IgD-negative memory B cell (primary cell): ENCODE data around the gene MYRIP. TPM values are rescaled to one million over a fixed set of nuclear protein-coding genes. Genes with fewer than 3 reads are reported as not detected.

Source experiments
- H3K27ac Mint-ChIP-seq, 3 donors: one replicate each; pipeline ENCODE4 v1.8.0; 2020 to 2022; ENCODE audit warnings: mild to moderate bottlenecking in 3 of 3, mixed read lengths in 3 of 3, moderate library complexity in 1 of 3
- H3K27me3 Mint-ChIP-seq: one replicate; pipeline ENCODE4 v1.8.0; 2021; ENCODE audit warnings: mixed read lengths
- H3K36me3 Mint-ChIP-seq: one replicate; pipeline ENCODE4 v1.8.0; 2020; ENCODE audit warnings: mild to moderate bottlenecking, mixed read lengths
- H3K4me1 Mint-ChIP-seq, 3 donors: one replicate each; pipeline ENCODE4 v1.8.0; 2020 to 2022; ENCODE audit warnings: mixed read lengths in 3 of 3, mild to moderate bottlenecking in 1 of 3
- H3K4me3 Mint-ChIP-seq, 4 donors: one replicate each; pipeline ENCODE4 v1.8.0; 2020 to 2022; ENCODE audit warnings: mild to moderate bottlenecking in 4 of 4, mixed read lengths in 4 of 4, moderate library complexity in 3 of 4
- H3K9me3 Mint-ChIP-seq, 3 donors: one replicate each; pipeline ENCODE4 v1.8.0; 2020 to 2021; ENCODE audit warnings: mixed read lengths in 3 of 3, mild to moderate bottlenecking in 1 of 3
- polyA plus RNA-seq: library from polyadenylated mRNA; unstranded; fragments of 300-500 nt; fragmentation: Illumina TruSeq; gene quantifications from one replicate; pipeline ENCODE4 v1.2.3, GENCODE V29; 2021

The MYRIP gene
- polyA plus RNA-seq, 1 donor from 2014 or later, result 0.11 TPM

- no peak overlapping the region for H3K4me3 Mint-ChIP-seq
- H3K27ac Mint-ChIP-seq, result no peak overlapping the region
- no peaks in the 10 kb centered on the region for H3K36me3 Mint-ChIP-seq
- H3K9me3 Mint-ChIP-seq, result no peaks in the 10 kb centered on the region
- H3K4me1 Mint-ChIP-seq, result no peaks in the 10 kb centered on the region
- H3K27me3 Mint-ChIP-seq, result no peaks in the 10 kb centered on the region
These were observed 369.6 kb downstream of the MYRIP start for GRCh38 chr3:40179016-40179415.

GRCh38 chr3:40181182-40181581 is 371.8 kb downstream of the MYRIP start:
- Mint-ChIP-seq H3K36me3 (no peaks in the 10 kb centered on the region), H3K27ac (no peak overlapping the region), H3K4me3 (no peak overlapping the region), H3K9me3 (no peaks in the 10 kb centered on the region), H3K4me1 (peaks cover 1 to 4% (median 4%) of the 10 kb centered on the region in 3 donors), H3K27me3 (peaks cover 5% of the 10 kb centered on the region)

GRCh38 chr3:40185029-40185695 is 375.8 kb downstream of the MYRIP start:
- H3K9me3 Mint-ChIP-seq, result no peaks in the 10 kb centered on the region
- peaks cover 1 to 4% (median 4%) of the 10 kb centered on the region in 3 donors for H3K4me1 Mint-ChIP-seq
- no peak overlapping the region for H3K4me3 Mint-ChIP-seq
- no peak overlapping the region for H3K27ac Mint-ChIP-seq
- H3K27me3 Mint-ChIP-seq, result peaks cover 5% of the 10 kb centered on the region
- no peaks in the 10 kb centered on the region for H3K36me3 Mint-ChIP-seq

GRCh38 chr3:40186508-40186907 is 377.1 kb downstream of the MYRIP start:
- H3K4me3 Mint-ChIP-seq, result no peak overlapping the region
- H3K4me1 Mint-ChIP-seq, result peaks cover 1 to 4% (median 4%) of the 10 kb centered on the region in 3 donors
- H3K27me3 Mint-ChIP-seq, result peaks cover 5% of the 10 kb centered on the region
- H3K27ac Mint-ChIP-seq, result no peak overlapping the region
- H3K9me3 Mint-ChIP-seq, result no peaks in the 10 kb centered on the region
- no peaks in the 10 kb centered on the region for H3K36me3 Mint-ChIP-seq

GRCh38 chr3:40187945-40188344 is 378.5 kb downstream of the MYRIP start:
- H3K36me3 Mint-ChIP-seq, result no peaks in the 10 kb centered on the region
- no peak overlapping the region for H3K4me3 Mint-ChIP-seq
- H3K27ac Mint-ChIP-seq, result no peak overlapping the region
- no peaks in the 10 kb centered on the region for H3K9me3 Mint-ChIP-seq
- H3K27me3 Mint-ChIP-seq, result peaks cover 5% of the 10 kb centered on the region
- H3K4me1 Mint-ChIP-seq, result peaks cover 1 to 4% (median 4%) of the 10 kb centered on the region in 3 donors

- no peaks in the 10 kb centered on the region for H3K9me3 Mint-ChIP-seq
- H3K27ac Mint-ChIP-seq, result no peak overlapping the region
- H3K27me3 Mint-ChIP-seq, result peaks cover 5% of the 10 kb centered on the region
- no peak overlapping the region for H3K4me3 Mint-ChIP-seq
- no peaks in the 10 kb centered on the region for H3K36me3 Mint-ChIP-seq
- H3K4me1 Mint-ChIP-seq, result peaks cover 1 to 4% (median 4%) of the 10 kb centered on the region in 3 donors
These were observed 379.7 kb downstream of the MYRIP start for GRCh38 chr3:40189118-40189517.

- H3K4me1 Mint-ChIP-seq, result peaks cover 1 to 4% (median 3%) of the 10 kb centered on the region in 3 donors
- H3K4me3 Mint-ChIP-seq, result no peak overlapping the region
- no peaks in the 10 kb centered on the region for H3K9me3 Mint-ChIP-seq
- H3K36me3 Mint-ChIP-seq, result no peaks in the 10 kb centered on the region
- peaks cover 4% of the 10 kb centered on the region for H3K27me3 Mint-ChIP-seq
- H3K27ac Mint-ChIP-seq, result no peak overlapping the region
These were observed 380.6 kb downstream of the MYRIP start for GRCh38 chr3:40190056-40190455.

- Mint-ChIP-seq H3K27ac (no peak overlapping the region), H3K36me3 (no peaks in the 10 kb centered on the region), H3K27me3 (no peaks in the 10 kb centered on the region), H3K9me3 (no peaks in the 10 kb centered on the region), H3K4me3 (no peak overlapping the region), H3K4me1 (no peaks in the 10 kb centered on the region)
These were observed 381.8 kb downstream of the MYRIP start for GRCh38 chr3:40191251-40191650.

GRCh38 chr3:40191850-40192448 is 382.5 kb downstream of the MYRIP start:
- no peaks in the 10 kb centered on the region for H3K9me3 Mint-ChIP-seq
- H3K4me3 Mint-ChIP-seq, result no peak overlapping the region
- no peak overlapping the region for H3K27ac Mint-ChIP-seq
- no peaks in the 10 kb centered on the region for H3K4me1 Mint-ChIP-seq
- H3K36me3 Mint-ChIP-seq, result no peaks in the 10 kb centered on the region
- no peaks in the 10 kb centered on the region for H3K27me3 Mint-ChIP-seq

- Mint-ChIP-seq H3K4me1 (no peaks in the 10 kb centered on the region), H3K27ac (no peak overlapping the region), H3K4me3 (no peak overlapping the region), H3K27me3 (no peaks in the 10 kb centered on the region), H3K36me3 (no peaks in the 10 kb centered on the region), H3K9me3 (no peaks in the 10 kb centered on the region)
These were observed 383.2 kb downstream of the MYRIP start for GRCh38 chr3:40192628-40193027.

GRCh38 chr3:40196966-40197365 is 387.6 kb downstream of the MYRIP start:
- peaks cover 0 to 1% (median 0%) of the 10 kb centered on the region in 3 donors for H3K4me1 Mint-ChIP-seq
- H3K27ac Mint-ChIP-seq, result no peak overlapping the region
- H3K36me3 Mint-ChIP-seq, result no peaks in the 10 kb centered on the region
- H3K27me3 Mint-ChIP-seq, result no peaks in the 10 kb centered on the region
- H3K4me3 Mint-ChIP-seq, result no peak overlapping the region
- no peaks in the 10 kb centered on the region for H3K9me3 Mint-ChIP-seq

GRCh38 chr3:40200692-40201316 is 391.4 kb downstream of the MYRIP start:
- H3K9me3 Mint-ChIP-seq, result no peaks in the 10 kb centered on the region
- peaks cover 0 to 1% (median 0%) of the 10 kb centered on the region in 3 donors for H3K4me1 Mint-ChIP-seq
- no peaks in the 10 kb centered on the region for H3K36me3 Mint-ChIP-seq
- no peak overlapping the region for H3K4me3 Mint-ChIP-seq
- peak overlapping the region in 1 of 3 donors; percentile 6 for H3K27ac Mint-ChIP-seq
- no peaks in the 10 kb centered on the region for H3K27me3 Mint-ChIP-seq

- Mint-ChIP-seq H3K36me3 (no peaks in the 10 kb centered on the region), H3K9me3 (no peaks in the 10 kb centered on the region), H3K4me1 (peaks cover 0 to 1% (median 0%) of the 10 kb centered on the region in 3 donors), H3K4me3 (no peak overlapping the region), H3K27ac (no peak overlapping the region), H3K27me3 (no peaks in the 10 kb centered on the region)
These were observed 392.4 kb downstream of the MYRIP start for GRCh38 chr3:40201770-40202169.

GRCh38 chr3:40206522-40206921 is 397.1 kb downstream of the MYRIP start:
- no peaks in the 10 kb centered on the region for H3K27me3 Mint-ChIP-seq
- no peaks in the 10 kb centered on the region for H3K4me1 Mint-ChIP-seq
- H3K36me3 Mint-ChIP-seq, result peaks cover 7% of the 10 kb centered on the region
- H3K4me3 Mint-ChIP-seq, result no peak overlapping the region
- H3K9me3 Mint-ChIP-seq, result no peaks in the 10 kb centered on the region
- no peak overlapping the region for H3K27ac Mint-ChIP-seq

- no peak overlapping the region for H3K4me3 Mint-ChIP-seq
- no peaks in the 10 kb centered on the region for H3K27me3 Mint-ChIP-seq
- no peaks in the 10 kb centered on the region for H3K4me1 Mint-ChIP-seq
- H3K9me3 Mint-ChIP-seq, result no peaks in the 10 kb centered on the region
- no peak overlapping the region for H3K27ac Mint-ChIP-seq
- H3K36me3 Mint-ChIP-seq, result peaks cover 7% of the 10 kb centered on the region
These were observed 398.4 kb downstream of the MYRIP start for GRCh38 chr3:40207796-40208195.

GRCh38 chr3:40208251-40208650 is 398.8 kb downstream of the MYRIP start:
- H3K4me3 Mint-ChIP-seq, result no peak overlapping the region
- no peaks in the 10 kb centered on the region for H3K9me3 Mint-ChIP-seq
- H3K36me3 Mint-ChIP-seq, result peaks cover 7% of the 10 kb centered on the region

More at GRCh38 chr3:40208251-40208650, 398.8 kb downstream of the MYRIP start:
- Mint-ChIP-seq H3K27ac (no peak overlapping the region), H3K4me1 (no peaks in the 10 kb centered on the region), H3K27me3 (no peaks in the 10 kb centered on the region)
